ENCODE data around the gene RFC5. TPM values are rescaled to one million over a fixed set of nuclear protein-coding genes. Genes with fewer than 3 reads are reported as not detected.

The RFC5 gene
- total RNA-seq, 2 donors from 2014 or later, result 18.9 to 26.3 TPM

- no peaks in the 10 kb centered on the region for H3K4me1 ChIP-seq (replicated peaks)
- intact Hi-C loops (cut with DNase I), result no loop called here
- H3K4me3 ChIP-seq, result no peak overlapping the region
- H3K36me3 ChIP-seq, result no peaks in the 10 kb centered on the region
- TF ChIP-seq POLR2A (IDR thresholded peaks at IDR 0.05) (no peak), CTCF (IDR thresholded peaks at IDR 0.05) (no peak)
- no peaks in the 10 kb centered on the region for H3K9me3 ChIP-seq
- H3K27ac ChIP-seq, result no peak overlapping the region
- WGBS, result 79% methylated on average over 5 of the region's 5 CpGs
- DNase-seq (ENCODE audit: low spot score), result no peak
- H3K27me3 ChIP-seq (replicated peaks; ENCODE audit: insufficient read depth), result no peaks in the 10 kb centered on the region
Measured at GRCh38 chr12:117981267-117981666, 35.2 kb upstream of the RFC5 start.

GRCh38 chr12:117985182-117985581 is 31.3 kb upstream of the RFC5 start:
- H3K4me1 ChIP-seq (replicated peaks), result no peaks in the 10 kb centered on the region
- no peak for TF ChIP-seq CTCF (IDR thresholded peaks at IDR 0.05)
- TF ChIP-seq POLR2AphosphoS5 (IDR thresholded peaks at IDR 0.05), result no peak
- TF ChIP-seq POLR2A (IDR thresholded peaks at IDR 0.05), result no peak
- H3K36me3 ChIP-seq, result no peaks in the 10 kb centered on the region
- H3K27ac ChIP-seq, result no peak overlapping the region
- intact Hi-C loops (cut with DNase I), result no loop called here
- DNase-seq (ENCODE audit: low spot score), result no peak
- WGBS, result 53% methylated on average over 2 of the region's 2 CpGs
- H3K27me3 ChIP-seq (replicated peaks; ENCODE audit: insufficient read depth), result no peaks in the 10 kb centered on the region
- no peak overlapping the region for H3K4me3 ChIP-seq
- H3K9me3 ChIP-seq, result no peaks in the 10 kb centered on the region

GRCh38 chr12:117986705-117987469 is 29.6 kb upstream of the RFC5 start:
- intact Hi-C loops (cut with DNase I), result no loop called here
- Histone ChIP-seq H3K9me3 (no peaks in the 10 kb centered on the region), H3K27ac (no peak overlapping the region), H3K36me3 (no peaks in the 10 kb centered on the region), H3K4me3 (no peak overlapping the region), H3K27me3 (replicated peaks; ENCODE audit: insufficient read depth) (no peaks in the 10 kb centered on the region), H3K4me1 (replicated peaks) (no peaks in the 10 kb centered on the region)
- no peak for DNase-seq (ENCODE audit: low spot score)
- 46% methylated on average over 4 of the region's 4 CpGs for WGBS
- no peak for TF ChIP-seq POLR2AphosphoS5 (IDR thresholded peaks at IDR 0.05)
- no peak for TF ChIP-seq CTCF (IDR thresholded peaks at IDR 0.05)
- no peak for TF ChIP-seq POLR2A (IDR thresholded peaks at IDR 0.05)

GRCh38 chr12:117994551-117995438 is 21.7 kb upstream of the RFC5 start:
- Histone ChIP-seq H3K36me3 (no peaks in the 10 kb centered on the region), H3K4me3 (no peak overlapping the region), H3K27me3 (replicated peaks; ENCODE audit: insufficient read depth) (no peaks in the 10 kb centered on the region), H3K27ac (no peak overlapping the region), H3K9me3 (no peaks in the 10 kb centered on the region), H3K4me1 (replicated peaks) (no peaks in the 10 kb centered on the region)
- DNase-seq (ENCODE audit: low spot score), result no peak
- WGBS, result 80% methylated on average over 3 of the region's 3 CpGs
- intact Hi-C loops (cut with DNase I), result no loop called here
- no peak for TF ChIP-seq CTCF (IDR thresholded peaks at IDR 0.05)
- no peak for TF ChIP-seq POLR2AphosphoS5 (IDR thresholded peaks at IDR 0.05)
- no peak for TF ChIP-seq POLR2A (IDR thresholded peaks at IDR 0.05)
